Mucosa of rectum (tissue), 2 donors: Measurements from ENCODE around the gene ZNF70.

Experiments used
- H3K27ac ChIP-seq, 2 donors: one replicate each; pipeline ENCODE4 v1.7.0; 2013; ENCODE audit warnings: inconsistent platforms in 2 of 2, low read depth in 2 of 2, low read length in 2 of 2
- H3K27me3 ChIP-seq, 2 donors: one replicate each; pipeline ENCODE4 v1.7.0; 2013; ENCODE audit warnings: low read length in 2 of 2; ENCODE audit not compliant: control insufficient read depth in 2 of 2, insufficient read depth in 2 of 2
- H3K36me3 ChIP-seq, 2 donors: one replicate each; pipeline ENCODE4 v1.7.0; 2013; ENCODE audit warnings: low read length in 2 of 2; ENCODE audit not compliant: control insufficient read depth in 2 of 2, insufficient read depth in 2 of 2
- H3K4me1 ChIP-seq, 2 donors: one replicate each; pipeline ENCODE4 v1.7.0; 2013; ENCODE audit warnings: low read length in 2 of 2, mild to moderate bottlenecking in 1 of 2; ENCODE audit not compliant: control insufficient read depth in 2 of 2, insufficient read depth in 2 of 2
- H3K4me3 ChIP-seq, 2 donors: one replicate each; pipeline ENCODE4 v1.7.0; 2013; ENCODE audit warnings: low read length in 2 of 2
- H3K9ac ChIP-seq, 2 donors: one replicate each; pipeline ENCODE4 v1.7.0; 2013; ENCODE audit warnings: low read length in 2 of 2, low read depth in 1 of 2, mild to moderate bottlenecking in 1 of 2
- H3K9me3 ChIP-seq, 2 donors: one replicate each; pipeline ENCODE4 v1.7.0; 2013; ENCODE audit warnings: low read length in 2 of 2; ENCODE audit not compliant: control insufficient read depth in 2 of 2
- donor health status: healthy.
- donor health status: Normal muscosa, but diverticular disease.

Gene ZNF70

DNA sequence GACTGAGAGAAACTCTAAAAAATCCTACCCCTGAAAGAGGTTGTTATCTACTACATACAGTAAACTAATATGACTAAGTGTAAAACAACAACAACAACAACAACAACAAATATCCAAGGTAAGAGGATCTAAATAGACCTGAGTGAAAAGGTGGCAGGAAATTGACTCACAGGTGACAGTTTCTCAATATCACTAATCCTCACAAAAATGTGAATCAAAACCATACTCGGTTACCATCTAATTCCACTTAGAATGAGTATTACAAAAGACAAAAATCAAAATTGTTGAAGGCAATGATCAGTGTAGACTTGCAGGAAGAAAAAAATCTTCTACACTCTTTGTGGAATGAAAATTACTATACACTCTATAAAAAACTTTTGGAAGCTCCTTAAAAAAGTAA, 42.6 kb downstream of the ZNF70 start:
- Histone ChIP-seq H3K9me3 (no peaks in the 10 kb centered on the region), H3K36me3 (peaks cover 76 to 77% of the 10 kb centered on the region in 2 donors), H3K9ac (no peak overlapping the region), H3K4me1 (no peaks in the 10 kb centered on the region), H3K4me3 (no peak overlapping the region), H3K27me3 (no peaks in the 10 kb centered on the region), H3K27ac (no peak overlapping the region)

DNA sequence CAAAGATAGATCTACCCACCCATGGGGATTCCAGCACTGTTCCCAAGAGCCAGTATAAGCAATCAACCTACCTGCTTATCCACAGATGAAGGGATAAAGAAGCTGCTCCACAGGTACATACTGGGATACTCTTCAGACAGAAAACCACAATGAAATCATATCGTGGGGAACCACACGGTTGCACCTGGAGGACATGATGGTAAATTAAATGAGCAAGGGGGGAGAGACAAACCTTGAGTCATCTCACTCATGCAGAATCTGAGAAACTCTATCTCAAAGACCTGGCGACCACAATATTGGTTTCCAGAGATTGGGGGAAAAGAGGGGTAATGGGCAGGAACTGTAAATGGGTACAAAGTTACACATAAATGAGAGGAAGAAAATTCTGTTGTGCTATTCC, 45.6 kb downstream of the ZNF70 start:
- Histone ChIP-seq H3K9me3 (no peaks in the 10 kb centered on the region), H3K27ac (no peak overlapping the region), H3K9ac (no peak overlapping the region), H3K27me3 (no peaks in the 10 kb centered on the region), H3K36me3 (peaks cover 66 to 79% of the 10 kb centered on the region in 2 donors), H3K4me3 (no peak overlapping the region), H3K4me1 (no peaks in the 10 kb centered on the region)

DNA sequence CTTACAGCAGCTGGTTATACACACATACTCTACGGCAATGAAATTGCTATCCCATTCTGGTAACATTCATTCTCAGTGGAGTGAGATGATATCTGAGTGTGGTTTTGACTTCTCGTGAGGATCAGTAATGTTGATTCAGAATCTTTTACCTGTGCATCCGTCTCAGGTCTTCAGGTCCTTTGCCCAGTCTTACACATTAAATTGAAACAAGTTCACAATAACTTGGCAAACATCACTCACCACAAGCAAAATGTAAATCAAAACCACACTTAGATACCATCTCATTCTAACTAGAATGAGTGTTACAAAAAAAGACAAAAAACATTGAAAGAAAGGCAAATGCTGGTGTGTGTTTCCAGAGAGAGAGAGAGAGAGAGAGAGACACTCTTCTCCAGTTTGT, 46.1 kb downstream of the ZNF70 start:
- H3K36me3 ChIP-seq = peaks cover 65 to 77% of the 10 kb centered on the region in 2 donors
- no peak overlapping the region for H3K4me3 ChIP-seq
- H3K4me1 ChIP-seq = no peaks in the 10 kb centered on the region
- no peaks in the 10 kb centered on the region for H3K27me3 ChIP-seq
- H3K27ac ChIP-seq = no peak overlapping the region
- no peaks in the 10 kb centered on the region for H3K9me3 ChIP-seq
- no peak overlapping the region for H3K9ac ChIP-seq

DNA sequence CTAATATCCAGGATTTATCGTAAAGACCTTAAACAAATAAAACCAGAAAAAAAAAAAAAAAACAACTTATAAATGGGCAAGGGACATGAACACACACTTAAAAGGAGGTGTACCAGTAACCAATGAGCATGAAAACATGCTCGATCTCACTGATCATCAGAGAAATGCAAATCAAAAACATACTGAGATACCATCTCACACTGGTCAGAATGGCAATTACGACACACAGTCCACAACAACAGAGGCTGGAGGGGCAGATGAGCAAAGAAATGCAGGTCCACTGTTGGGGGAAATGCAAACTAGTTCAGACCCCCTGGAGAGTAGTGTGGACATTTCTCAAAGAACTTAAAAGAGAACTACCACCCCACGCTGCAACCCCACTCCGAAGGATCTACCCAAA, 46.9 kb downstream of the ZNF70 start:
- H3K4me1 ChIP-seq = no peaks in the 10 kb centered on the region
- peaks cover 58 to 72% of the 10 kb centered on the region in 2 donors for H3K36me3 ChIP-seq
- H3K4me3 ChIP-seq = no peak overlapping the region
- H3K27ac ChIP-seq = no peak overlapping the region
- no peaks in the 10 kb centered on the region for H3K9me3 ChIP-seq
- no peaks in the 10 kb centered on the region for H3K27me3 ChIP-seq
- H3K9ac ChIP-seq = no peak overlapping the region

DNA sequence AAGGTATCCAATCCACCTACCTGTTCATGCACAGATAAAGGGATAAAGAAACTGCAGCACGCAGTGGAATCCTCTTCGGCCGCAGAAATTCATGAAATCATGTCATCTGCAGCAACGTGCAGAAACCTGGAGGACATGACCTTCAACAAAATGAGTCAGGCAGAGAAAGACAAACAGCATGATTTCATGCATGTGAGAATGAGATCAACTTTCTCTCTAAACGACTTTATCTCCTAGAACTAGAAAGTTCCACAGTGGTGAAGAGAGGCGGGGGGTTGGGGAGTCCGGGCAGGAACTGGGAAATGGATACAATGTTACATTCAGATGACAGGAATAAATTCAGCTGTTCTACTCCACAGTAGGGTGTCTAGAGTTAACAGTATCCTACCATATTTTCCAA, 50.2 kb downstream of the ZNF70 start:
- no peaks in the 10 kb centered on the region for H3K27me3 ChIP-seq
- H3K36me3 ChIP-seq = peaks cover 41 to 53% of the 10 kb centered on the region in 2 donors
- H3K27ac ChIP-seq = no peak overlapping the region
- H3K4me3 ChIP-seq = no peak overlapping the region
- no peaks in the 10 kb centered on the region for H3K4me1 ChIP-seq
- no peaks in the 10 kb centered on the region for H3K9me3 ChIP-seq
- H3K9ac ChIP-seq = no peak overlapping the region

DNA sequence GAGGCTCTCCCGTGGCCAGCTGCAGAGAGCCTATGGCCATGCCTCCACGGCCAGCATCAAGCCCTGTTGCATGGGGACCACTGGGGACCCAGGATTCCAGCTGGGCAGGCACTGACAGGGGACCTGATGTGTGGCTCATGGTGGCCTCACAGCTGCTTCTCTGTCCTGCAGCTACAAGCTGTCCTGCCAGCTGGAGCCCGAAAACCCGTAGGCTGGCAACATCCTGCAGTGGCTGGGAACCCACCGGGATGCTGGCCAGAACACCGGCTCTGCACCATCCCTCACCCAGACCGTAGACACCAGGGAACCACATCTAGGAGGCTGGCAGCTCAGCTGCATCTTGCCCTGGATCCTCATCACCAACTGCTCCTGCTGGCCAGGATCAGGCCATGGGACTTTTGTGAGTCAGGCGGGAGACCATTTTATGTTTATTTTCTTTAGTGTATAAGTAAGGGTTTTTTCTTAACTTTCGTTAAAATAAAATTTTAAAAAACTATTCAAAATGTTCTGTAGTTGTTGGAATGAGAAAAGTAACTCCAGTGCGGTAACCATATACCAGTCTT, 52.2 kb downstream of the ZNF70 start:
- Histone ChIP-seq H3K4me3 (no peak overlapping the region), H3K4me1 (peaks cover 0 to 2% of the 10 kb centered on the region in 2 donors), H3K36me3 (peaks cover 35 to 47% of the 10 kb centered on the region in 2 donors), H3K9me3 (no peaks in the 10 kb centered on the region), H3K27ac (no peak overlapping the region), H3K27me3 (no peaks in the 10 kb centered on the region), H3K9ac (no peak overlapping the region)

DNA sequence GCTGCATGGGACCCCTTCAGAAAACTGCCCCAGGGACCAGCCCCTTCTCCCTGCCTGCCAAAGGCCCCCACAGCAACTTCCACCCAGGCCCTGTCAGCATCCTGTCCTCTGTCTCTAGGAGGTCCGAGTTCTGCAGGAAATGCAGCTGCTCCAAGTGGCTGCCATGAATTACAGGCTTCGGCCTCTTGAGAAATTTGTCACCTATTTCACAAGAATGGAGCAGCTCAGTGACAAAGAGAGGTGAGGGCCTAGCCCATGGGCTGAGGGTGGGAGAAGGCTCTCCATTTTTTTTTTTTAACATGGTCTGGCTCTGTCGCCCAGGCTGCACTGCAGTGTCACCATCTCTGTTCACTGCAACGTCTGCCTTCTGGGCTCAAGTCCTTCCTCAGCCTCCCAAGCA, 52.8 kb downstream of the ZNF70 start:
- H3K27ac ChIP-seq = no peak overlapping the region
- peaks cover 0 to 2% of the 10 kb centered on the region in 2 donors for H3K4me1 ChIP-seq
- H3K27me3 ChIP-seq = no peaks in the 10 kb centered on the region
- peaks cover 42 to 53% of the 10 kb centered on the region in 2 donors for H3K36me3 ChIP-seq
- no peaks in the 10 kb centered on the region for H3K9me3 ChIP-seq
- no peak overlapping the region for H3K9ac ChIP-seq
- no peak overlapping the region for H3K4me3 ChIP-seq

DNA sequence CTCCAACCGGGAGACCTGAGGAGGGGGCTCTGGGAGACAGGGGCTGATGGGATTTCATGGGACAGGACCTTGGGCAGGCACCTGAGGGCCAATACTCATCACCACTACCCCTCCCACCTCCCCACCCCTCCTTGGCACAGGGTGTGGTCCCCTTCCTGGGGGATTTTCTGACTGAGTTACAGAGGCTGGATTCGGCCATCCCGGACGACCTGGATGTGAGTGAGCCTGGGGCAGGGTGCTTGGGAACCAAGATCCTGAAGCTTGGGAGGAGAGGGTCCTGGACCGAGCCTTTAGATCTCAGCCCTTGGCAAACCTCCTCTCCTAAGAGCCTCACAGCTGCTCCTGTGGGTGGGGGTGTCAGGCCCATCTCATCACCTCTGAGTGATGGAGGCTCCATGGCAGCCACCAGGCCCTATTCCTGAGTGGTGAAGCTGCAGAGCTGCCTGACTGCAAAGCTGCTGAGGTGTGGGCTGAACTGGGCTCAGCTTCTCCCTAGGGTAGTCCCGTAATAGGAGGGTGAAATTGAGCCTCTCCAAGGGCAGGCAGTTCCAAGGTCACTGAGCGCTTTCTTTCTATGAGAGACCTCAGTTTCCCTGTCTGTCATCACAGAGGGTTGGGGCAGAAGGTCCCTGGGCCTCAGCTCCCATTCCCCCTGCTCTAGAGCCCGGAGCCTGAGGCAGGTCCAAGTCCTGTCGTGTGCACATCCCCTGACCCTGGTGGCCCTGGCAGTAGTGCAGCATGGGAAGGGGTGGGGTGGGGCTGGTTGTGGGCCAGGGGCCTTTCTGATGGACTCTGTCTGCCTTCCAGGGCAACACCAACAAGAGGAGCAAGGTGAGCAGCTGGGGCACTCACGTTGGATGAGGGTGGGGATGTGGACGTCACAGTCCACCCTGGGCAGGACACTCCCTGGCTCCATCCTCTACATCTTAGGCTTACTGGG, 53.6 kb downstream of the ZNF70 start:
- H3K4me3 ChIP-seq = peak overlapping the region in 1 of 2 donors; percentile 9
- peaks cover 43 to 54% of the 10 kb centered on the region in 2 donors for H3K36me3 ChIP-seq
- H3K9ac ChIP-seq = peak overlapping the region in 1 of 2 donors; percentile 52
- peak overlapping the region in 1 of 2 donors; percentile 74 for H3K27ac ChIP-seq
- no peaks in the 10 kb centered on the region for H3K27me3 ChIP-seq
- no peaks in the 10 kb centered on the region for H3K9me3 ChIP-seq
- H3K4me1 ChIP-seq = peaks cover 0 to 2% of the 10 kb centered on the region in 2 donors

DNA sequence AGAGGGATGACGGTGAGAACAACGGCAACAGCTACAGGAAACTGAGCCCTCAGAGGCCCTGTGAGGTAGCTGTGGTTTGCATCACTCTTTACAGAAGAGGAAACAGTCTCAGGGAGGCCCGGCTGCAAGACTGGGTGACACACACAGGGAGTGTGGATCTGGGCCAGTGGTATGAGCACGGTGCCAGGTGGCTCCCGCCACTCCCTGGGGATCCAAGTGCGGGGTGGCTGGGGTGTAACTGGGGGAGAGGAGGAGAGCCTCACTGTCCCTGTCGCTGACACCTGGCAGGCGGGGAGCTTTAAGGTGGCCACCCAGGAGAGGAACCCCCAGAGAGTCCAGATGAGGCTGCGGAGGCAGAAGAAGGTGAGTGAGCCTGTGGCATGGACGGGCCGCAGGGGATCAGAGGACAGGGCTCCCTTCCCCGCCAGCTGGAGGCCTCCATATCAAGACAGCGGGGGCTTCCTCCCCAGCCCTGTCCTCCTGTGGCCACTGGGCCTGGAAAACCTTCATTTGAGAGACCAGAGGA, 54.5 kb downstream of the ZNF70 start:
- peaks cover 42 to 50% of the 10 kb centered on the region in 2 donors for H3K36me3 ChIP-seq
- H3K4me3 ChIP-seq = peak overlapping the region in 1 of 2 donors; percentile 9
- H3K27ac ChIP-seq = peak overlapping the region; percentile 24 to 74
- peaks cover 0 to 2% of the 10 kb centered on the region in 2 donors for H3K4me1 ChIP-seq
- H3K9ac ChIP-seq = peak overlapping the region; percentile 26 to 52
- H3K27me3 ChIP-seq = no peaks in the 10 kb centered on the region
- H3K9me3 ChIP-seq = no peaks in the 10 kb centered on the region
